ENCODE measurements around the gene GAPVD1. TPM values are rescaled to one million over a fixed set of nuclear protein-coding genes. Genes with fewer than 3 reads are reported as not detected.

The GAPVD1 gene
- total and polyA plus RNA-seq, 10 of the 15 experiments (the other 5 are each of a cell fraction or from before 2014, with no cell fraction given) = 4.3 to 36.6 (median 25.9) TPM

GRCh38 chr9:125413579-125413978 is 152.0 kb downstream of the GAPVD1 start (continued):
- no peak for TF ChIP-seq CBFB (IDR thresholded peaks at IDR 0.05; ENCODE audit: low read depth)

GRCh38 chr9:125415583-125416460 is 154.2 kb downstream of the GAPVD1 start:
- no peak overlapping the region for H3K9ac ChIP-seq (ENCODE audit: control insufficient read depth, insufficient read depth, low read length)
- ChIA-PET POLR2A (no interaction called here), SMC1A (ENCODE audit: uncharacterized antibody, unreplicated experiment) (no interaction called here), RAD21 (ENCODE audit: unreplicated experiment) (interaction anchor here (0.5 kb wide), 1 partner anchor 111 kb away, joined by 5 read pairs; no protein-coding TSS in a partner anchor), CTCF (interaction anchor here (1.1 kb wide), 2 partner anchors 8 to 1075 kb away, joined by 3 read pairs; no protein-coding TSS in a partner anchor)
- no peaks in the 10 kb centered on the region; the same call in 1 of the 2 replicates for H4K20me1 ChIP-seq (ENCODE audit: control insufficient read depth, insufficient read depth)
- H3K79me2 ChIP-seq (ENCODE audit: control insufficient read depth, insufficient read depth, low read length) = no peaks in the 10 kb centered on the region
- H3K4me2 ChIP-seq (ENCODE audit: control insufficient read depth, insufficient read depth) = no peak overlapping the region
- in situ Hi-C loops (cut with MboI) = no loop called here
- ATAC-seq (no peak), FAIRE-seq (no peak), DNase-seq (ENCODE audit: low read depth, low spot score) (no peak)
- no peaks in the 10 kb centered on the region for H3K4me1 ChIP-seq (ENCODE audit: control insufficient read depth, insufficient read depth, low read length)
- H2AFZ ChIP-seq (ENCODE audit: control insufficient read depth, low read depth, low read length) = no peak overlapping the region
- H3K27ac ChIP-seq (ENCODE audit: control insufficient read depth, insufficient read depth) = no peak overlapping the region
- no peaks in the 10 kb centered on the region for H3K27me3 ChIP-seq (replicated peaks in 1 of 2; ENCODE audit: control insufficient read depth in 2 of 2, insufficient read depth in 2 of 2, low read length in 1 of 2)
- 72% methylated on average over 23 of the region's 23 CpGs for WGBS (ENCODE audit: insufficient coverage, insufficient replicate concordance, low lambda C conversion rate, missing lambda C conversion rate)
- H3K4me3 ChIP-seq = no peak overlapping the region
- TF ChIP-seq NRF1 (conservative IDR thresholded peaks at IDR 0.05; ENCODE audit: low read depth, low read length) (no peak), SUZ12 (IDR thresholded peaks at IDR 0.05; ENCODE audit: unreplicated experiment) (no peak), JUNB (IDR thresholded peaks at IDR 0.05) (no peak), ZNF24 (IDR thresholded peaks at IDR 0.05) (no peak), BRCA1 (IDR thresholded peaks at IDR 0.05; ENCODE audit: low read depth, low read length) (no peak), POLR2A (IDR thresholded peaks at IDR 0.05; ENCODE audit: low read depth, low read length) (no peak)
- H3K36me3 ChIP-seq (ENCODE audit: control insufficient read depth in 2 of 2, insufficient read depth in 2 of 2, low read length in 1 of 2) = no peaks in the 10 kb centered on the region
- no TSS peak for BruUV-seq (replicated peaks)
- intact Hi-C loops (cut with micrococcal nuclease; ENCODE audit: unreplicated experiment) = no loop called here
- no peaks in the 10 kb centered on the region for H3K9me3 ChIP-seq (replicated peaks; ENCODE audit: control insufficient read depth, insufficient read depth, low read length)

Measured in GM12878 (cell line).